NOMO-1 (cell line): Measurements from ENCODE around the gene ASPM.
"Not testable (repeated sequence)": the region's sequence is repeated elsewhere in the genome, so short reads cannot be mapped to it uniquely, and the experiment has no call there.

Source experiments
- DNase-seq, 2 experiments: peaks; one replicate each; lab custom pipeline; 2025; ENCODE audit not compliant: unreplicated experiment in 2 of 2; lab: John Stamatoyannopoulos, UW

Gene ASPM

DNA sequence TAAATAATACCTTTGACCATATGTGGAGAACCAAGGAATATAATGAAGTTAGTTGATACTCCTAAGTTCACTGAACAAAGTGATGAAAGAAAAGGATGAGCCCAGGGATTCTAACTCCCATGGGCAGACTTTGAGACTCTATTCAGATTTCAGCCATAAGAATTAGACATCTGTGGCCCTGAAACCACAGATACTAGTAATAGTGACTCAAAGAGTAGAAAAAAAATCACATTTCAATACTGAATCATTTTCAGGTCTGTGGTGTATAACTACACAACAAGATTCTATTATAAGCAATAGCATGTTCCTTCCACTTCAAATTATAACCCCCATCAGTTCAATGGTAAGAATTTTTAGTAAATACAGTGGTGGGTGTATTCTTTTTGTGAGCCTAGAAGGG lies 63.0 kb downstream of the ASPM start:
- DNase-seq, result no peak

DNA sequence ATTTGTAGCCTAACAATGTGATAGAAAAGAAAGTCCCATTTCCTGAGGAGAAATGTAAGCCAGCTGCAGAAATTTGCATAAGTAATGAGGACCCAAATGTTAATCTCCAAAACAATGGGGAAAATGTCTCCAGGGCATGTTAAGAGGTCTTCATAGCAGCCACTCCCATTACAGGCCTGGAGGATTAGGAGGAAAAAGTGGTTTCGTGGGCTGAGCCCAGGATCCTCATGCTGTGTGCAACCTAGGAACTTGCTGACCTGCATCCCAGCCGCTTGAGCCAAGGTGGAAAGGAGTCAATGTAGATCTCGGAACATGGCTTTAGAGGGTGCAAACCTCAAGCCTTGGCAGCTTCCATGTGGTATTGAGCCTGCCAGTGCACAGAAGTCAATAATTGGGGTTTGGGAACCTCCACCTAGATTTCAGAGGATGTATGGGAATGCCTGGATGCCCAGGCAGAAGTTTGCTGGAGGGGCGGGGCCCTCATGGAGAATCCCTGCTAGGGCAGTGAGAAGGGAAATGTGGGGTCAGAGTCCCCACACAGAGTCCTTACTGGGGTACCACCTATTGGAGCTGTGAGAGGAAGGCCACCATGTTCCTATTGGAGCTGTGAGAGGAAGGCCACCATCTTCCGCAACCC lies 65.2 kb downstream of the ASPM start:
- no peak for DNase-seq

DNA sequence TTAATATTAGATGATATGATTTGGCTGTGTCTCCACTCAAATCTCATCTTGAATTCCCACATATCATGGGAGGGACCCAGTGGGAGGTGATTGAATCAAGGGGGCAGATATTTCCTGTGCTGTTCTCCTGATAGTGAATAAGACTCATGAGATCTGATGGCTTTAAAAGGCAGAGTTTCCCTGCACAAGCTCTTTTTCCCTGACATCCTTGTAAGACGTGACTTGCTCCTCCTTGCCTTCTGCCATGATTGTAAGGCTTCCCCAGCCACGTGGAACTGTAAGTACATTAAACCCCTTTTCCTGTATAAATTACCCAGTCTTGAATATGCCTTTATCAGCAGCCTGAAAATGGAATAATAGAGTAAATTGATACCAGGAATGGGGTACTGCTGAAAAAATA lies 66.1 kb downstream of the ASPM start:
- no peak for DNase-seq

DNA sequence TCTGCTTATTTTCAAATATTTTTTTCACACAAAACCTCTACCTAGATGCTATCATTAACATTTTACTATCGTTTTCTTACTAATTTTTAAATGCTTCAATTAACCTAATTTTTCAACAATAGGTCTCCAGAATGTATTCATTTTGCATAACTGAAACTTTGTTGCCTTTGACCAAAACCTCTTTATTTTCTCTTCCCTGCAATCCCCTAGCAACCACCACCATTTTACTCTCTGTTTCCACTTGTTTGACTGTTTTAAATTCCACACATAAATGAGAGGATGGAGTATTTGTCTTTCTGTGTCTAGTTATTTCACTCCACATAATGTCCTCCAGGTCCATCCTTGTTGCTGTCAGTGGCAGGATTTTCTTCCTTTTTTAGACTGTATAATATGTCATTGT lies 69.9 kb downstream of the ASPM start:
- no peak for DNase-seq

DNA sequence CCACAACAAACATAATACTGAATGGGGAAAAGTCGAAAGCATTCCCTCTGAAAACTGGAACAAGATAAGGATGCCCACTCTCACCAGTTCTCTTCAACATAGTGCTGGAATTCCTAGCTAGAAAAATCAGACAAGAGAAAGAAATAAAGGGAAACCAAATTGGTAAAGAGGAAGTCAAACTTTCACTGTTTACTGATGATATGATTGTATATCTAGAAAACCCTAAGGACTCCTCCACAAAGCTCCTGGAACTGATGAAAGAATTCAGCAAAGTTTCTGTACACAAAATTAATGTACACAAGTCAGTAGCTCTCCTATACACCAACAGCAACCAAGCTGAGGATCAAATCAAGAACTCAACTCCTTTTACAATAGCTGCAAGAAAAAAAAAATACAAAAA lies 72.5 kb downstream of the ASPM start:
- DNase-seq, result no peak

- no peak for DNase-seq
Measured at GRCh38 chr1:197067457-197067818, 79.0 kb downstream of the ASPM start.

- no peak for DNase-seq
Measured at GRCh38 chr1:197066719-197067456, 79.6 kb downstream of the ASPM start, which contains the start of gene F13B. Gene F13B (minus strand): TSS chr1:197067260. CDS start chr1:197067223, 37 bp downstream.

DNA sequence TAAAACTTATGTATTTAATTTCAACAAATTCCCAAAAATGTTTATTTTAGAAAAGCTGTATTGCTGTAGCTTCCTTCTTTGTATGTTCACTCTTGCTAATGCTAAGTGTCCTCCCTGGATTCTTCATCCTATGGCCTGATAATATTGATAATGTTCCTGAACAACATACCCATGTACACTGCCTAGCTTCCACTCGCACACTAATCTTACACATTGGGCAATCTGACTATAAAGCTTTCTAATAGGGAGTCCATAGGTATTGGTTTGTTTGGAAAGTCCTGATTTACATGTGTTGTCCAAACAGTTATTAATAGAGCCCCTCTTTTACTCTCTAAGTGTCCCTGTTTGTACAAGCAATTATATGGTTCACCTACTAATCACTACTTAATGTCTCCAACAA lies 80.2 kb downstream of the ASPM start:
- no peak for DNase-seq

GRCh38 chr1:197065559-197065958 lies 80.9 kb downstream of the ASPM start:
- no peak for DNase-seq

- DNase-seq, result no peak
Measured at GRCh38 chr1:197063212-197063611, 83.3 kb downstream of the ASPM start.

- no peak for DNase-seq
Measured at GRCh38 chr1:197062692-197063091, 83.8 kb downstream of the ASPM start.

- no peak for DNase-seq
Measured at GRCh38 chr1:197049100-197049499, 97.4 kb downstream of the ASPM start.

- DNase-seq, result no peak
Measured at GRCh38 chr1:197042676-197043341, 103.7 kb downstream of the ASPM start.

- no peak for DNase-seq
Measured at GRCh38 chr1:197041486-197042353, 104.7 kb downstream of the ASPM start.

DNA sequence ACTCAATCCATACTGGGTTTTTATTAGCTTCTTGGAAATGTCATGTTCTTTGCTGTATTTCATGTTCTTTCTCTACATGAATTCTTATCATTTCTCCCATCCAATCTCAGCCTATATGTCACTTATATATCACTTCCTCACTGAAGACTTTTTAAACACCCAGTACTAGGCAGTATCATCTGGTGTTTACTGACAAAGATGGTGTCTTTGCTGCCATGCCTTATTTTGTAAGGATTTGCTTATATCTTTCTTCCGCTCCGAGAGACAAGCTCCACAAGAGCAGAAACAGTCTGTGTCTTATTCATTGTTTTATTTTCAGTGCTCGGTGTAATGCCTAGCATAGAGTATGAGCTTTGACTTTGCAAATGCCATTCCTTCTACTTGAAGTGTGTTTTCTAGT lies 109.6 kb downstream of the ASPM start:
- no peak for DNase-seq

DNA sequence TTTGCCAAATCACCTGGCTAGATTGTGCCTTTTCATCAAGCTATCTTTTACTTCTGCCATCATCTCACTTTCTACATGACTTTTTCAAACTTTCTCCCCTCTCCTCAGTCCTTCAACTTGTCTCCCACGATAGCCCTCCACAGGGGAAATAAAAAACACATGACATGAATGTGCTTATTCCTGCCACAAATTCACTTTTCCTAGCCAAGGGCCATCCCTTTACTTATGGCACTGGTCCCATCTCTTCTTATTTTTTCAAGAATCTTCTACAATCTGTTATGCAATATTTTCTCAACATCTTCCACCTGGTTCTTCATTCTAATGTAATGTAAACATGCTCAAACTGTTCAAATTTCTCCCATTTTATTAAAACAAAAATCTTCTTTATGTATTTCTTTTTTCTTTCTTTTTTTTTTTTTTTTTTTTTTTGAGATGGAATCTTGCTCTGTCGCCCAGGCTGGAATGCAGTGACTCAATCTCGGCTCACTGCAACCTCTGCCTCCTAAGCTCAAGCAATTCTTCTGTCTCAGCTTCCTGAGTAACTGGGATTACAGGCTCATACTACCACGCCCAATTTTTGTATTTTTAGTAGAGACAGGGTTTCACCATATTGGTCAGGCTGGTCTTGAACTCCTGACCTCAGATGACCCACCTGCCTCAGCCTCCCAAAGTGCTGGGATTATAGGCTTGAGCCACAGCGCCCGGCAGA lies 111.7 kb downstream of the ASPM start:
- not testable (repeated sequence) for DNase-seq
